CD4-positive, alpha-beta T cell treated with Interleukin-17A for 4 hours (primary cell): Measurements from ENCODE around the gene NRF1.
"Not testable (repeated sequence)": the region's sequence is repeated elsewhere in the genome, so short reads cannot be mapped to it uniquely, and the experiment has no call there.

Source experiments
- DNase-seq: peaks from one replicate; pipeline ENCODE4 v3.0.0-alpha.2; 2020; ENCODE audit warnings: mixed read lengths

NRF1 gene

DNA sequence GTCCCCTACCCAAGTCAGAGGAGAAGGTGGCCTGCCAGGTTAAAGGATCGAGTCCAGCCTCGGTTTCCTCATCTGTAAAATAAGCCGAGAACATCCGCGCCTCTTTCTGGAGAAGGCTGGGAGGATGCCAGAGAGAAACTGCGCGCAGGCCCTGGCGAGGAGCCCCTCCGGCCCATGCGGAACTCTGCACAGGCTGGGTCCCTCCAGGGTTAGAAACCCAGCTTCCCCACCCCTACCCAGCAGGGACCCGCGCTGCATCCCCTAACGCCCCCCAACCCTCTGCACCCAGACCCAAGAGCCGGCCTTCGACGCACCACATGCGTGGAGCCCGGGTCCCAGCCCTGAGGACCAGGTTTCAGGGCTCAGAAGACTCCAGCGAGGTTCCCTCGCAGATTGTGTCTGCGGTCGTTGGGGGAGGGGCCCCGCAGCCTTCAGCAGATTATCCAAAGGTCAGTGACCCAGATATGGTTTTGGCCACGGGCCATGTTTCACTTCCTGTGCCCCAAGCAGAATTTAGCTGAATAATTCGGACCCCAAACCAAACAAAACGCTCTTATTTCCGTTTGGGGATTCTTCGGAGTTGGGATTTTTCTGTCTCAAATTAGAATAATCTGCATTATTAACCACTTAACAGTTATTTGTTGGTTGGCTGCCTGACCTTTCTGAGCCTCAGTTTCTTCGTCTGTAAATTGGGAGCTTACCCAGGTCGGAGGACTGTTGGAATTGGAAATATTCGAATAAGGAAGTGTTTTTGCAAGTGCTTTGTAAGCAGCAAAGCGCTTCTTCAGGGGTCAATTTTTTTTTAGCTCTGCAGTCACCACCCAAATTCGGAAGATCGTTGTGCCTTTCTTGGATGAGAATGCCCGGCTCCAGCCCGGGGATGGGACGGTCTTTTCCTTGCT is 173.5 kb downstream of the NRF1 start:
- DNase-seq: no peak

DNA sequence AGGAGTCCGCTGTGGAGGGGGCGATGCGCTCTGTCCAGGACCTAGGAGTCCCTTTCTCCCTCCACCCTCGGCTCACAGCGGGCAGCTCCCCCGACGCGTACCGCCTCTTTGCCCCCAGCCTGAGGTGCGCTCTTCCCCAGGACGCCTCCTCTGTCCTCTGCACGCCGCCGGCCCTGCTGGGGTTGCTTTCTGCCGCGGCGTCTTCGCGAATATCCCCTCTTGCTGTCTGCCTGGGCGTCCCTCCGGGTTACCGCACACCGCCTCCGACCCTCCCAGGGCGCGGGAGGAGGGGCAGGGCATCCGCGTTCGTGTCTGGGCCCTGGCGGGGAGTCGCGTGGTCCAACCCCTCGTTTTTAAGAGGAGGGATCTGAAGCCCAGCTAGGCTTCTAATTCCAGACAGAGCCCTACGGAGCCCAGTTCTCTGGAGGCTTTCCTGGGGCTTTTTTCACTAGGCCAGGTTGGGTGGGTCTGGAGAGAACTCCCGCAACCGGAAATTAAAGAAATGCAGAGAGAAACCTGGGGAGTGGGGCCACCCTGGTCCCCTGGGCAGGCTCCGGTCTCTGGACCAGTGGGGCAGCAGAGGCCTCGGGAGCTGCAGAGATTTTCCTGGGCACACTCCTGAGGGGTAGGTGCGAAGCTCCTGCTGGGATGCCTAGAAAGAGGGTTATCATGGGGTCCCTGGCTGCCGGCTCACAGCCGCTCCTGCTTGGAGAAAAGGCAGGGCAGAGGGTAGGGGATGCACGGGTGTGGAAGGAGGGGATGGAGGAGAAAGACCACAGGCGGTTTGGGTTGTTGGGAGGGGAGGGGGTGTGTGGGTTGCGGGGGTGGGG is 174.4 kb downstream of the NRF1 start:
- no peak for DNase-seq

DNA sequence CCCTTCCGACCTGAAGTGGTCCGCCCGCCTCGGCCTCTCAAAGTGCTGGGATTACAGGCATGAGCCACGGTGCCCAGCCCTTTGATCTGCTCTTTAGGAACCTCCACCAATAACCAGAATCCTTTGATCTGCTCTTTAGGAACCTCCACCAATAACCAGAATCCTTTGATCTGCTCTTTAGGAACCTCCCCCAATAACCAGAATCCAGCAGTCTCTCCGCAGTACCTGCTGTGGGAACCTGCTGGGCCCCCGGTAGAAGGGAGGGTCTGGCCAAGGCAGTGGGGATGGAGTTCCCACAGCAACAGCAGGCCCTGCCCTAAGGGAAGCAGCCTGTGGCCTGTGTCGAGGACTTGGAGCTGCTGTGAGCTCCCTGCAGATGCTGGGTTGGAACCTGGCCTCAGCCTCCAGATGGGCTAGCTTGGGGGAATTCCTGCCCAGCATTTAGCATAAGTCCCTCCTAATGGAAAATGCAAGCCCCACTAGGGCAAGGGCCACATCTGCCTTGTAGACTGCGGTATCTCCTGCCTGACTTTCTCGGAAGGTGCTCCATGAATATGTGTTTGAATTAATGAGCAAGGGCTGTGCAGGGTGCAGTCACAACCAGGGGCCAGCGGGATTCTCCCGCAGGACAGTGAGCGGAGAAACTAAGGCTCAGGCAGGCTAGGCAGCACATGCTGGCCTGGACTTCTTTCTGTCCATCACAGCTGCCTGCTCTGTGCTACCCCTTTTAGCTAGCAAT is 175.5 kb downstream of the NRF1 start:
- DNase-seq: no peak

DNA sequence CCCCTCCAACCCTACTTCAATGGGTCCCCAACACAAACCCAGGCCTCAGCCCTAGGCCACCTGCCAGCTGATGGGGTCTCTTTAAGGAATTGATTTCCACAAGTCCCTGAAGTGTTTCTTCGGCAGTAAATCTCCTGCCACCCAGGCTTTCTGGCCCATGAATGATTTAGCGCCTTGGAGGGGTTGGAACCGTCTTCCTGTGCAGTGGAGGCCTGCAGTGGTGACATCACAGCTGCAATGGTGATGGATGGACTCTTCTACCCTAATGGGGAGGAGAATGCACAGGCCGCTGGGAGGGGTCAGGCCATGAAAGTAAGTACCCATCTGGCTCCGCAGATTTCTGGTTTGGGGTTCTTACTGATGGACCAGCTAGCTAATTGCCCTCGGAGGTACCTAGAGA is 177.5 kb downstream of the NRF1 start:
- no peak for DNase-seq

DNA sequence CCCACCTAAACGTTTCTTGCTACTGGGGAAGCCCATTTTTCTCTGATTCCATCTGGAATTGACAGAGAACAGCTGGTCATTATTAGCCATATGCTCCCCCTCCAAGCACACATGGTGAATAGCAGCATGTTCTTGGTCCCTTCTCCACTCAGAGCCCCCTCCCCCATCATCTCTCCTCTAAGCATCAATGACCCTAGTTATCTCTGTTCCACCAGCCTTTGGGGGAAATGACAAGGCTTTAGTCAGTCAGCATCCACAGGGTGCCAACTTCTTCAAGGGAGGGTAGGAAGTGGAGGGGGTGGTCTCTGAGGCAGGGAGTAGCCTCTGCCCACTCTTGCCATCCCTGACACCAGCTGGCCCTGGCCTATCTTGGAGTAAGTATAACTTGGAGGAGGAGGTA is 178.1 kb downstream of the NRF1 start:
- no peak for DNase-seq

DNA sequence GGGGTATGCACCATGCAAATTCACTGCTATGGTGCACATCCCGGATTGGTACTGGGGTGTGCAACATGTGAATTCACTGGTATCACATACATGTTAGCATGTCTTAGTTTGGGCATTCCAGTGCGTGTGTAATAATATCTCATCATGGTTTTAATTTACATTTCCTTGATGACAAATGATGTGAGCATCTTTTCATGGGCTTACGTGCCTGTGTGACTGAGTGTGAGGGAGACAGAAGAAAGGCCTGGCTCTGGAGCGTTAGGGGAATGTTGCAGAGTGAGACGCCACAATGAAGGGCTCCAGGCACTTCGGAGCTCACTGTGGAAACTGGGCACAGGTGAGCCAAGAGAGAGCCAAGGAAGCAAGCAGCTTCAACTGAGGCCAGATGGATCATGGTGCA is 178.6 kb downstream of the NRF1 start:
- no peak for DNase-seq

DNA sequence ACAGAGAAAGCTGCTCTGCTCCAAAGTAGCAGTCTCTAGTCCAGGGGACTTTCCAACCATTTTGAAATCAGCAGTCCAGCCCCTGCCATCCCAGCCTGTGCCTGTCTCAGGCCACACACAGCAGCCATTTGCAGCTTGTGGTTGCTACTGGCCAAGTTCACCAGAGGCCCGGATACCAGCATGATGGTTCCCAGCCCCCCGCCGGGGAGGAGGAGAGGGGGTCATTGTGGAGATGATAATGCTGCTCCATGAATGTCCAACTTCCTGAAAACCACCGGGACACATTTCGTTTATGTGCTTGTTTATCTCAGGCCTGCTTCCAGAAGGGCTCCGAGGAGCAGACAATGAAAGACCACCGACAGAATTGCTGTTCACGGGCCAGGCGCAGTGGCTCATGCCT is 181.2 kb downstream of the NRF1 start:
- no peak for DNase-seq

DNA sequence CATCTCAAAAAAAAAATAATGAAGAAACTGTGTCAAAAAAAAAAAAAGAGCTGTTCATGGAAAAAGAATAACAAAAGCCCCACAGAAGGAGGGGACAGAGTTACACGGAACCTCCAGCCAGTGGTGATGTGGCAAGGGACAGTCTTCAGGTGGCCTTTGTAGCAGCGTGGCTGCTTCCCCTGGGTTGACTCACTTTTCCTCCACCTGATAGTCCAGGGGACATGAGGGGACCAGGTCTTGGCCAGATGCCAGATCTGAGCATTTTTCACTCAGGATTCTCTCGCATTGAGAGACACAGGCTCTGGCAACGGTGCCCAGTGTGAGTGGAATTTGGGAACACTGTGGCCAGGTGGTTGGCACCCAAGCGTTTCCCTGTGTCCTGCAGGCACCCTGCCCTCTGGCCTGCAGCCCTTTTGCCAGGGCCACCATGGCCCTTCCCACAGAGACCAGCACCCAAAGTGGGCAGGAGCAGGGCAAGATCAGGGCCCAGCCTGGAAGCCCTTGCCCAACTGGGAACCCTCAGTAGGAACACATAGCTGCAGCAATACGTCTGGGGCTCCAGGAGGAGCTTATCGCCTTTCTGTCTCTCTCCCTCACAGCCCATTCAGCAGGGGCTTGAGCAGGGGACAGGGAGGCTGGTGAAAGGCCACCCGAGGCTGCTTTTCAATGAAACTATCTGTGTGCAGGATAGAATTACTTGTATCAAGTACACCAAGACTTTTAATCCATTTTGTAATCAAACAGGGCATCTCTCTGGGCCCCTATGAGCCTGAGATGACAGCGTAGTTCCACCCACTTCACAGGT is 182.2 kb downstream of the NRF1 start:
- DNase-seq: no peak

DNA sequence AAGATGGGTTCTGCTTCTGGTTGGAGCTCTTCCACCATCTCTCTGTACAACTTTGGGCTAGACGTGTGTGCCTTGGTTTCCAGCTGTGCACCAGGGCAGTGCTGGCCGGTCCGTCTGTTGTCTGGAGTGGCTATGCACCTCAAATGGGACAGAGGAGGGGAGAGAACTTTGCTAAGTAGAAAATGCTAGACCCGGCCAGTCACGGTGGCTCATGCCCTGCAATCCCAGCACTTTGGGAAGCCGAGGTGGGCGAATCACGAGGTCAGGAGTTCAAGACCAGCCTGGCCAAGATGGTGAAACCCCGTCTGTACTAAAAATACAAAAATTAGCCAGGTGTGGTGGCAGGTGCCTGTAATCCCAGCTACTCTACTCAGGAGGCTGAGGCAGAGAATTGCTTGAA is 182.9 kb downstream of the NRF1 start:
- DNase-seq: not testable (repeated sequence)

DNA sequence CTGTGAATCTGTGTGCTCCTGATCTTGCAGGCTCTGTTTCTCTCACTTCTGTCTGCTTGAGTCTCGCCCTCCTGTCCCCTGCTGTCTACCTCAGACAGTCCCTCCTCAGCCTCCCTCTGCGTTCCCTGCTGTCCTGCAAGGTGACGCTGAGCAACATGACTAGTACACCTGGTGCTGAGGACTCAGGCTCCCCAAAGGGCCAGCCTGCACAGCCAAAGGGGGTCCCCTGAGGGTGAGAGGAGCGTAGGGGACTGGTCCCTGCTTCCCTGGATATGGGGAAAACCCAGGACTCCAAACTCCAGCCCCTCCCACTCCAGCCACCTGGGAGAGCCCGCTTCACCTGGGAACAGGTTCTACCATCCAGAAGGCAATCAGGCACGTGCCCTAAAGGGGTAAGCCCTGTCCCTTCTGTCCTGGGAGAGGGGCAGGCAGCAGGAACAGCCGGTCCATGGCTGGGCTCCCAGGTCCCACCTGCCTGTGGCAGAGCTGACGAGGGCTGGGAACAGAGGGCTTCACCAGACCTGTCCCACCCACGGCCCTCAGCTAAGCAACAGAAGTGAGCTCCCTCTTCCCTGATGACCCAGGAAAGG is 184.8 kb downstream of the NRF1 start:
- DNase-seq: no peak

DNA sequence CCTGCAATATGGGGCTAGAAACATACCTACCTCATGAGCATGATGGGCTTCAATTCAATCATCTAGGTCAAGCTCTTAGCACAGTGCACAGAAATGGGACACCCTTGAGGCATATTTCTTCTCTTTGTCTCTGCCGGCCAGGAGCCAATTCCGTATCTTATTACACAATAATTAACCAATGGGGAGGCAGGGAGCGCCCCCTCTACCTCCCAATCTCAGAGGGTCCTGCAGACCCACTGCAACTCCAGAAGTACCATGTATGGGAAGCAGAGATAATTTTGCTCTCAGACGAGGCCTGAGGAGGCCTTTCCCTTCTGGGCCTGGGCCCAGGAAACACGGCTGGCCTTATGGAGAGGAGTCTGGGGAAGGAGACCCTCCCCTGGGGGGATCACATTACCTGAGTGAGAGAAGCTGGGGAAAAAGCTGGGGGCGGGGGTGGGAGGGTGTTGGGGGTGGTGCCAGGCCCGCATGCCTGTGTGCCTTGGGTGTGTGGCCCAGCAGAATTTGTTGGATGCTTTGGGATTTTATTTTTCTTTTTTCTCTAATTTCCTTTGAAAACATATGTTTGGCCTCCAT is 185.8 kb downstream of the NRF1 start:
- no peak for DNase-seq

DNA sequence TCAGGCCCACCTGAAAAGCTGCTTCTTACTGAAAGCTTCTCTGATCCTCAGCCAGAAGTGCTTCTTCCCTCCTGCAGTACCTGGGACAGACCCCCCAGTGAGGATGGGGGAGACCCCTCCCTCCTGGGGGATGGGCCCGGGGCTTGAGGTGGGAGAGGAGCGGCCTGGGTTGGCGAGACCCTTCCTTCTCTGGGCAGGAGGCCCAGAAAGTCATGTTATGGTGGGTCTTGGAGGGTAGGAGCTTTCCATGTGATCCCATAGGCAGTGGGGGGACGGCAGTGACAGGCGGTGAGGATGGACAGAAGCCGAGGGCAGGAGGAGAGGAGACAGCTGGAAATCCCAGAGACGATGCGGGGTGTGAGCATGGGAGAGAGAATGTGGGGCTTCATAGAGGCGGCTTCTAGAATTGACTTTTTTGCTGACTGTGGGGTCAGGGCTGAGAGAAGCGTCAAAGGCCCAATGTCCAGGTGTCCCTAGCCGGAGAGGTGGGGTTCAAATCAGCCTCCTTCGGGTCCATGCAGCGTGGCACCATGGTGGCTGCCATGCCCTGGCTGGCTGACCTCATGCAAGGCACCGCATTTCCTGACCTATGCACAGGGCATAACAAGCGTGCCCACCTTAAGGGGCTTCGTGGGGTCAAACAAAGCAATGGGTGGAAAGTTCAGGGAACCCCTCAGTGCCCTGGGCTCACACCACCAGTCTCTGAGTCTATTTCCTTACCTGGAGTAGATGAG is 187.3 kb downstream of the NRF1 start:
- no peak for DNase-seq

DNA sequence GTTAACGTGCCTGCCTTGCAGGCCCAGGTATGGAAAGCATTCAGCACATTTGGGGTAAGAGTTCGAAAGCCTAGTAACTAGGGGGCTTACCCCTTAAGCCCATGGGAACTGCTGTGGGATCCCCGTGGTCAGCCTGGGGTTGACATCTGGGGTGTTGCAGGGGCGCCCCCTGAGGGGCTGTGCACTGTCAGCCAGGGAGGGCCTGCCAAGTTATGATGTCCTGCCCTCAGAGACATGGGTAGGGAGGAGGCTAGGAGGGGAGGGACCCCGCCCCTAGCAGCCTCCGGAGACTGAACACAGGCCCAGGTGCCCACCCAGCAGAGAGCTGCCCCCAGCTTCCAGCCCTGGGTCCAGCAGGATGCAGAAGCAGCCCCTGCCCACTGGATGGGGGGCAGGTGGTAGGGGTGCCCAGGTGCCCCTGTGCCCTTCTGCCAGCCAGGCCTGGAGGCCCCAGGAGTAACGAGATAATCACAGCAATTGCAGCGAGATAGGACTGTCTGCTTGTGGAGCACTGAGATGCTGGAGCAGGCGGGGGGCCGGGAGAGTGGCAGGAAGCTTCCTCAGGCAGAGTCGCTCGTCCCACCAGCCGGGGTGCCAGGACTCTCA is 187.9 kb downstream of the NRF1 start:
- DNase-seq: no peak

DNA sequence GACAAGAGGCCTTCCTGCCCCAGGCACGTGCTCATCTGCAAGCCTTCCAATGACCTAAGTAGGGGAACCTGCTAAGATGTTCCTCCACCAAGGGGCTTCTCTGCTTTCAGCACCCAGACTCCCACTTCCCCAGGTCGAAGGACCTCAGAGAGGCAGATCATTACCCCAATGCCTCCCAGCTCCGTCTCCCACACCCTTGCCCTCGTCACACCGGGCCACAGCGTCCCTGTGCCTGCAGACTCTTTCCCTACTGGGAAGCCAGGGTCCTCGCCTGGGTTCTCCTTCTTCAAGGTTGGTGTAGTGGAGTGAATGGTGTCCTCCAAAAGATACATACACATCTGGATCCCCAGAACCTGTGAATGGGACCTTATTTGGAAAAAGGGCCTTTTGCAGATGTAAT is 189.4 kb downstream of the NRF1 start:
- DNase-seq: no peak

DNA sequence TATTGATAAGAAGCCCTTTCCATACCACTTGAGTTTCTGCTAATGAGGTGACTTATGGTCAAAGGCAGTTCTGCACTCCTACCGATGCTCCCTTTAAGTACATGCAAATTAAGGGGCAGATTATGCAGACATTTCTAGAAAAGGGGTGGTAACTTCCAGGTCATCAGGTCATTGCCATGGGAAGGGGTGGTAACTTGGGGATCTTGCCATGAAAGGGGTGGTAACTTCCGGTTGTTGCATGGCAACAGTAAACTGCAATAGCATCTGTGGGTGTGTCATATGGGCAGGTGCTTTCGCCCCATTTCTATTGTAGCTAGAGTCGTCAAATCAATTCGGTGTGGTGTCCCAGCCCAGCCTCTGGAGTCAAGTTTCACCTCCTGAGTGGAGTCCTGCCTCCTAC is 190.4 kb downstream of the NRF1 start:
- no peak for DNase-seq

DNA sequence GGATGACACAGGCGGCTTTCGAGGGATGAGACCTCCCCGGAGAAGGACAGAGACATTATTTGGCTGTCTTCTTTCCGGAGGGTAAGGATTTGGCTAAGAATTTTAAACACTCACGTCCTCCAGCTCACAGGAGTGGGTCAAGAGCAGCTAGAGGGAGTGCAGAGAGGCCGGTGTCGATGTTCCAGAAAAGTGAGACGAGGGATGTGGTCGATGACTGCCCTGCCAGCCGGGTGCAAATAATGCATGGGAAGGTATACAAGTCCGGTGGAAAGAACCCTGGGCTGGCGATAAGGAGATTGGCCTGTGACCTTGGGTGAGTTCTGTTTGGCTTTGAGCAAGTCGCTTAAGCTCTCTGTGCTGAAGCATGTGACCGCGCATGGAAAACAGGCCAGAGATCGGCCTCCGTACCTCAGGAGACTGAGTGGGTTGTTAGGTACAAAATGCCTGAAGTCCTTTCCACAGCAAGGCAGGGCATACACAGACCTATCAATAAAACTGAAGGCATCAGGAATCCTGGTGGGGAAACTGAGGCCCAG is 192.1 kb downstream of the NRF1 start:
- DNase-seq: no peak

DNA sequence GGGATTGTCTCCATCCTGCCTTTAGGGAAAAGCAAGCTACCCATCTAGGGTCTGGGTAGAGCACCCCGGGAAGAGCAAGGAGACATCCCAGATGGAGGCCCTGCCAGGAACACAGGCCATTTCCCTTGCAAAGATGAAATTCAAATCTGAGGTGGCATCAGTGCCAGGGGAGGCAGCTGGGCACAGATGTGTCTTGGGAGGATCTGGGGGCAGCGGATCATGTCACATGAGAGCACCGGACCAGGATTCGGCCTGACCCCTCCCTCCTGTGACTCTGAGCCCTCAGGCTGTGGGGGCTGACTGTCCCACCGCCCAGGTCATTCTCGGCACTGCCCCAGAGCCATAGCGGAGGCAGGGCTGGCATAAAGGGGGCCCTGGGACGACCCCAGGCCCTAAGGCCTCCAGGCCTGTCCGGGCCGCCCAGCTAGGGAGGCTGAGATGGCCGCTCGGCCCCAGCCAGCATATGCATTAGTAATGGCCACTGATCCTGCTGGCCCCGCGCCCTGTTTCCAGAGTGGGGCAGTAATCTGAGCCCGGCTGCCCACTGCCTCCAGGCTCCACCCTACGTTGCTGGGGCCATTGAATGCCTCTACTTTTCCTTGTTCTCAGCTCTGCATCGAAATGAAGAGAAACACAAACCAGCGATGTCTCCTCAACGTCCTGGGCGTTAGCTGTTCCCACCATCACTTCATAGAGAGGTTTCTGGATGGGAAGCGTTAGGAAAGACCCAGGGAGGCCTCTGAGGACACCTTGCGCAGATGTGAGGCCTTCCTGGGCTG is 192.8 kb downstream of the NRF1 start:
- no peak for DNase-seq

DNA sequence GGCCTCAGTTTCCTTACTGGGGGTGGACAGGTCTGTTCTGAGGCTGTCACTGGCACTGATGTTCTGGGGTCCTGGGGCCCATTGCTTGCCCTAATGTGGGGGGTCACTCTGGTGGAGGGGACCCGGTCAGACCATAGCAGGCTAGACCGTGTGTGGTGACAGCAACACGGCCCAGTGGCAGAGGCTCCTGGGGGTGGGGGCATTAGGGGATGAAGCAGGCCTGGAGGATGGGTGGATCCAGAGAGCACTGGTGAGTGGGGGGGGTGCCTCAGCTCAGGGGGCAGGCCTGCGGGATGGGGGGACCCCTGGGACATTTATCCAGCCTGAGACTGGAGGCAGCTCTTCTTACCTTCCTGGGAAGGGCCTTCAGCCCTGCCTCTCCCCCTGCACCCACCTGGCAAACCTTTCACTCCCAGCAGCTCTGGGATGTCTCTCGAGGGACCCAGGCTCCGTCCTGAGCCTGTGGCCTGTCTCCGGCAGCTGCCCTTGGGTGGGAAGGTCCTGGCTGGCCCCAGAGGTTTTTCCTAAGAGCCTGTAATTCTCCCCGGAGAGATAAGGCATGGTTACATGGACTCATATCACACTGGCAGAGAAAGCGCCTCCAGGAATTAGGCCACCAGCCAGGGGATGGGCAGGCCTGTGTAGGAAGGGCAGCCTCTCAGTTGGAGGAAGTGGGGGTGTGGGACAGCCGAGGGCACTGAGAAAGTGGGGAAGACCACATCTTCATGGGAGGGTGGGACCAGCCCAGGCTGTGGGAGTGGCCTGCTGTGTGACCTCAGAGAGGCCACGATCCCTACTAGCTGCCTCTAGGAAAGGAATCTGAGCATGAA is 193.6 kb downstream of the NRF1 start:
- DNase-seq: no peak
